Osteocyte (in vitro differentiated cells): ENCODE data around the gene C5orf15. TPM values are rescaled to one million over a fixed set of nuclear protein-coding genes. Genes with fewer than 3 reads are reported as not detected.
"Not testable (repeated sequence)": the region's sequence is repeated elsewhere in the genome, so short reads cannot be mapped to it uniquely, and the experiment has no call there.

Experiments
- DNase-seq: peaks from one replicate; pipeline ENCODE4 v3.0.0; 2021; ENCODE audit warnings: mixed read lengths; ENCODE audit not compliant: unreplicated experiment; ENCODE audit errors: extremely low spot score
- H3K27ac Mint-ChIP-seq: one replicate; pipeline ENCODE4 v1.8.0; 2021; ENCODE audit warnings: mild to moderate bottlenecking, mixed read lengths; ENCODE audit not compliant: unreplicated experiment
- H3K27me3 Mint-ChIP-seq: one replicate; pipeline ENCODE4 v1.8.0; 2021; ENCODE audit warnings: mixed read lengths; ENCODE audit not compliant: unreplicated experiment
- H3K36me3 Mint-ChIP-seq: one replicate; pipeline ENCODE4 v1.8.0; 2021; ENCODE audit warnings: mixed read lengths; ENCODE audit not compliant: unreplicated experiment
- H3K4me1 Mint-ChIP-seq: one replicate; pipeline ENCODE4 v1.8.0; 2021; ENCODE audit warnings: mixed read lengths; ENCODE audit not compliant: unreplicated experiment
- H3K4me3 Mint-ChIP-seq: one replicate; pipeline ENCODE4 v1.8.0; 2021; ENCODE audit warnings: mild to moderate bottlenecking, moderate library complexity, mixed read lengths; ENCODE audit not compliant: unreplicated experiment
- H3K9me3 Mint-ChIP-seq: one replicate; pipeline ENCODE4 v1.8.0; 2021; ENCODE audit warnings: mixed read lengths; ENCODE audit not compliant: unreplicated experiment
- CTCF ChIP-seq: fragments of 200-600 bp; sonication (generic); IDR thresholded peaks from 2 replicates; pipeline ENCODE4 v1.5.0; 2021; ENCODE audit warnings: antibody characterized with exemption, mild to moderate bottlenecking, moderate library complexity
- total RNA-seq: library from RNA; stranded (reverse); gene quantifications from 2 replicates; pipeline ENCODE4 v1.2.1, GENCODE V29; 2021

C5orf15 gene
- total RNA-seq, 1 donor from 2014 or later, result 62.6 TPM

- no peaks in the 10 kb centered on the region for H3K9me3 Mint-ChIP-seq
- no peaks in the 10 kb centered on the region for H3K4me1 Mint-ChIP-seq
- no peak overlapping the region for H3K27ac Mint-ChIP-seq
Measured at GRCh38 chr5:133941456-133942196, 26.8 kb downstream of the C5orf15 start.

GRCh38 chr5:133939668-133940067, 28.8 kb downstream of the C5orf15 start:
- H3K27ac Mint-ChIP-seq, result no peak overlapping the region
- no peak for DNase-seq
- no peaks in the 10 kb centered on the region for H3K9me3 Mint-ChIP-seq
- peaks cover 3% of the 10 kb centered on the region for H3K4me1 Mint-ChIP-seq
- H3K27me3 Mint-ChIP-seq, result peaks cover 2% of the 10 kb centered on the region
- no peaks in the 10 kb centered on the region for H3K36me3 Mint-ChIP-seq
- H3K4me3 Mint-ChIP-seq, result no peak overlapping the region
- no peak for TF ChIP-seq CTCF

More at GRCh38 chr5:133941456-133942196, 26.8 kb downstream of the C5orf15 start:
- no peak overlapping the region for H3K4me3 Mint-ChIP-seq
- DNase-seq, result no peak
- peaks cover 5% of the 10 kb centered on the region for H3K27me3 Mint-ChIP-seq
- H3K36me3 Mint-ChIP-seq, result no peaks in the 10 kb centered on the region
- TF ChIP-seq CTCF, result no peak

- no peak overlapping the region for H3K27ac Mint-ChIP-seq
- no peak for DNase-seq
- no peak for TF ChIP-seq CTCF
Measured at GRCh38 chr5:133938929-133939328, 29.5 kb downstream of the C5orf15 start.

GRCh38 chr5:133938039-133938821, 30.2 kb downstream of the C5orf15 start:
- no peak for TF ChIP-seq CTCF
- Mint-ChIP-seq H3K27me3 (peaks cover 2% of the 10 kb centered on the region), H3K36me3 (no peaks in the 10 kb centered on the region), H3K27ac (no peak overlapping the region), H3K4me1 (peaks cover 3% of the 10 kb centered on the region), H3K4me3 (no peak overlapping the region), H3K9me3 (no peaks in the 10 kb centered on the region)
- no peak for DNase-seq

More at GRCh38 chr5:133938929-133939328, 29.5 kb downstream of the C5orf15 start:
- Mint-ChIP-seq H3K9me3 (no peaks in the 10 kb centered on the region), H3K4me3 (no peak overlapping the region), H3K36me3 (no peaks in the 10 kb centered on the region), H3K27me3 (peaks cover 2% of the 10 kb centered on the region), H3K4me1 (peaks cover 3% of the 10 kb centered on the region)

- not testable (repeated sequence) for DNase-seq
Measured at GRCh38 chr5:133937628-133938027, 30.8 kb downstream of the C5orf15 start.

More at GRCh38 chr5:133937628-133938027, 30.8 kb downstream of the C5orf15 start:
- not testable (repeated sequence) for H3K4me1 Mint-ChIP-seq, H3K36me3 Mint-ChIP-seq, H3K4me3 Mint-ChIP-seq, H3K27me3 Mint-ChIP-seq, H3K27ac Mint-ChIP-seq, H3K9me3 Mint-ChIP-seq
